ENCODE measurements around the gene FXYD3.
"Not testable (repeated sequence)": the region's sequence is repeated elsewhere in the genome, so short reads cannot be mapped to it uniquely, and the experiment has no call there.

The FXYD3 gene

GRCh38 chr19:35128398-35129057, 12.9 kb downstream of the FXYD3 start:
- in situ Hi-C loops (cut with MboI; ENCODE audit: low sequenced_read_pairs, unreplicated experiment): no loop called here
- no peak for TF ChIP-seq CTCF (IDR thresholded peaks at IDR 0.05; ENCODE audit: borderline replicate concordance, control extremely low read depth, extremely low read depth, insufficient read depth, missing control alignments)

GRCh38 chr19:35129724-35130274, 14.2 kb downstream of the FXYD3 start:
- in situ Hi-C loops (cut with MboI; ENCODE audit: low sequenced_read_pairs, unreplicated experiment); DNase-seq (ENCODE audit: low spot score): not testable (repeated sequence)

More at GRCh38 chr19:35128398-35129057, 12.9 kb downstream of the FXYD3 start:
- no peak for DNase-seq (ENCODE audit: low spot score)

GRCh38 chr19:35130761-35131720, 15.4 kb downstream of the FXYD3 start:
- no peak for DNase-seq (ENCODE audit: low spot score)
- in situ Hi-C loops (cut with MboI; ENCODE audit: low sequenced_read_pairs, unreplicated experiment): no loop called here
- TF ChIP-seq CTCF (IDR thresholded peaks at IDR 0.05; ENCODE audit: borderline replicate concordance, control extremely low read depth, extremely low read depth, insufficient read depth, missing control alignments): no peak

- TF ChIP-seq CTCF (IDR thresholded peaks at IDR 0.05; ENCODE audit: borderline replicate concordance, control extremely low read depth, extremely low read depth, insufficient read depth, missing control alignments): no peak
- DNase-seq (ENCODE audit: low spot score): no peak
- in situ Hi-C loops (cut with MboI; ENCODE audit: low sequenced_read_pairs, unreplicated experiment): no loop called here
These were observed 16.6 kb downstream of the FXYD3 start for GRCh38 chr19:35132254-35132653.

GRCh38 chr19:35133826-35134225, 18.2 kb downstream of the FXYD3 start:
- no peak for TF ChIP-seq CTCF (IDR thresholded peaks at IDR 0.05; ENCODE audit: borderline replicate concordance, control extremely low read depth, extremely low read depth, insufficient read depth, missing control alignments)
- DNase-seq (ENCODE audit: low spot score): no peak
- in situ Hi-C loops (cut with MboI; ENCODE audit: low sequenced_read_pairs, unreplicated experiment): no loop called here

- DNase-seq (ENCODE audit: low spot score): no peak
- no peak for TF ChIP-seq CTCF (IDR thresholded peaks at IDR 0.05; ENCODE audit: borderline replicate concordance, control extremely low read depth, extremely low read depth, insufficient read depth, missing control alignments)
- in situ Hi-C loops (cut with MboI; ENCODE audit: low sequenced_read_pairs, unreplicated experiment): no loop called here
These were observed 19.1 kb downstream of the FXYD3 start, which contains the start of gene LGI4 for GRCh38 chr19:35134601-35135242. LGI4 (minus strand) TSS chr19:35135059; CDS start chr19:35134680, 379 bp downstream.

Measured in GM13976 (cell line).